ENCODE data around the gene SERINC1.

Gene SERINC1

GRCh38 chr6:122408240-122408639 is 63.4 kb downstream of the SERINC1 start:
- Histone ChIP-seq H3K27me3 (ENCODE audit: control insufficient read depth, insufficient read depth, low read length) (no peaks in the 10 kb centered on the region), H3K4me3 (ENCODE audit: low read depth, low read length) (no peak overlapping the region), H3K36me3 (ENCODE audit: control insufficient read depth, insufficient read depth, low read length) (peaks cover 4% of the 10 kb centered on the region; the same call in 1 of the 2 replicates), H3K27ac (ENCODE audit: low read depth, low read length) (no peak overlapping the region), H3K9me3 (ENCODE audit: control insufficient read depth, insufficient read depth, low read depth, low read length) (no peaks in the 10 kb centered on the region), H3K9ac (ENCODE audit: low read length) (no peak overlapping the region), H3K4me1 (ENCODE audit: control insufficient read depth, insufficient read depth, low read length) (peaks cover 10% of the 10 kb centered on the region; the same call in 1 of the 2 replicates)

DNA sequence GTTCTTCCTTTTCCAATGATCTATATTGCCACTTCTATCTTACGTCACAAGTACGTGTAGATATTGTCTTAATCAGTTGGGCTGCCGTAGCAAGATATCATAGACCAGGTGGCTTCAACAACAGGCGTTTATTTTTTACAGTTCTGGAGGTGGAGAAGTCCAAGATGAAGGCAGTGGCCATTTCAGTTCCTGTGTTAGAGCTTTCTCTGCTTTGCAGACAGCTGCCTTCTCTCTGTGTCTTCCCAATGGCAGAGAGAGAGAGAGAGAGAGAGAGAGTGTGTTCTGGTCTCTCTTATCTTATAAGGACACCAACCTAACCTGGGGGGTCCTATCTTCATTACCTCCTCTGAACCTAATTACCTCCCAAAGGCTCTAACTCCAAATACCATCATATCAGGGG is 63.9 kb downstream of the SERINC1 start:
- Histone ChIP-seq H3K4me1 (ENCODE audit: control insufficient read depth, insufficient read depth, low read length) (peaks cover 10% of the 10 kb centered on the region; the same call in 1 of the 2 replicates), H3K9ac (ENCODE audit: low read length) (no peak overlapping the region), H3K4me3 (ENCODE audit: low read depth, low read length) (no peak overlapping the region), H3K36me3 (ENCODE audit: control insufficient read depth, insufficient read depth, low read length) (peaks cover 4% of the 10 kb centered on the region; the same call in 1 of the 2 replicates), H3K27me3 (ENCODE audit: control insufficient read depth, insufficient read depth, low read length) (no peaks in the 10 kb centered on the region), H3K27ac (ENCODE audit: low read depth, low read length) (no peak overlapping the region), H3K9me3 (ENCODE audit: control insufficient read depth, insufficient read depth, low read depth, low read length) (no peaks in the 10 kb centered on the region)

DNA sequence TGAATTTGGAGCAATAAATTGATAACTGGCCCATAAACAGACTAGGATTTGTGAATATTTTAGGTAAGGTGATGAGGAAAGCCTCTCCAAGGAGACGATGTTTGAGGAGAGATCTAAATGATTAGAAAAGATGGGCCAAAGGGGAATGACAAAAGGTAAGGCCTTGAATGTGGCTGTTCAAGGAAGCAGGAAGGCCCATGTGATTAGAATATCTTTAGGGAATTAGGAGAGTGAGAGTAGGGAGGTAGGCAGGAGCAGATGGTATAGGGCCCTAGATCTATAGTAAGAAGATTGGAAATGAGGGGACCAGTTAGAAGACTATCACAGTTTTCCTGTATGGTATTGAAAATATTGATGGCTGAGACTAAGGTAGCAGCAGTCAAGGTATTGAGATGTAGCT is 65.4 kb downstream of the SERINC1 start:
- Histone ChIP-seq H3K9me3 (ENCODE audit: control insufficient read depth, insufficient read depth, low read depth, low read length) (no peaks in the 10 kb centered on the region), H3K36me3 (ENCODE audit: control insufficient read depth, insufficient read depth, low read length) (no peaks in the 10 kb centered on the region), H3K4me1 (ENCODE audit: control insufficient read depth, insufficient read depth, low read length) (peaks cover 10% of the 10 kb centered on the region; the same call in 1 of the 2 replicates), H3K27ac (ENCODE audit: low read depth, low read length) (no peak overlapping the region), H3K4me3 (ENCODE audit: low read depth, low read length) (no peak overlapping the region), H3K9ac (ENCODE audit: low read length) (no peak overlapping the region), H3K27me3 (ENCODE audit: control insufficient read depth, insufficient read depth, low read length) (peaks cover 1% of the 10 kb centered on the region; the same call in 1 of the 2 replicates)

DNA sequence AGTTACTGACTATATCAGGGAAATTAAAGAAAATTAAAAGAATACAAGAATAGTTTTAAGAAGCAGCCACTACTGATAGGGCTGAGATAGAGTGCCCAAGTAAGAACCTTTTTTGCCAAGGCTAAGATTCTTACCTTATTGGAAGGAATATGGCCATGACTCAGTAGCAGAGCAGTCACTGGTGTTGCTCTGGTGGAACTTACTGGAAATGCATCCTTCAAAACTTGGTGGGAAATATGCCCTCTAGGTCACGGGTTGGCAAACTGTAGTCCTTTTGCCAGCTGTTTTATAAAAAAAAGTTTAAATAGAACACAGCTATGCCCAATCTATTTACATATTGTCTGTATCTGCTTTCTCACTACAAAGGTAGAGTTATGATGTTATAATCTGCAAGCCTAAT is 66.2 kb downstream of the SERINC1 start:
- peaks cover 13% of the 10 kb centered on the region for H3K4me1 ChIP-seq (ENCODE audit: control insufficient read depth, insufficient read depth, low read length)
- no peak overlapping the region for H3K27ac ChIP-seq (ENCODE audit: low read depth, low read length)
- no peaks in the 10 kb centered on the region for H3K36me3 ChIP-seq (ENCODE audit: control insufficient read depth, insufficient read depth, low read length)
- no peak overlapping the region for H3K9ac ChIP-seq (ENCODE audit: low read length)
- peaks cover 9% of the 10 kb centered on the region; the same call in 1 of the 2 replicates for H3K27me3 ChIP-seq (ENCODE audit: control insufficient read depth, insufficient read depth, low read length)
- no peak overlapping the region for H3K4me3 ChIP-seq (ENCODE audit: low read depth, low read length)
- H3K9me3 ChIP-seq (ENCODE audit: control insufficient read depth, insufficient read depth, low read depth, low read length): no peaks in the 10 kb centered on the region

DNA sequence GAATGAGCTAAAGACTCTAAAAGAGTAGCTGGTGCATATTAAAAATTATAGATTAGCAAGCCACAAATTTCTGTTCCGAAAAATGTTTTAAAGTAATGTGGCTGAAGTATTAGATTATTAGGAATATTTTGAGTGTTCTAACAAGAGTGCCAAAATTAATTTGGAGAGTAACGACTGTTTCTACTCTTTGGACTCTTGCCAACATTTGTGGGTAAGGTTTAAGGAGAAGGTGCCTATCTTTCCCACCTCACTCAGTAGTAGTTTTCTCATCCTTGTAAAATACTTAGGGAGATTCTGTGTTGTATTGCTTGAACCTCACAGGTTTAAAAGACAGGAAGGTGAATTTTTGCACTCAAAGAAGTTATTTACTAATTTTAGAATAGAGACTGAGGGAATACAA is 67.2 kb downstream of the SERINC1 start:
- peaks cover 10% of the 10 kb centered on the region; the same call in 1 of the 2 replicates for H3K27me3 ChIP-seq (ENCODE audit: control insufficient read depth, insufficient read depth, low read length)
- H3K4me3 ChIP-seq (ENCODE audit: low read depth, low read length): no peak overlapping the region
- H3K27ac ChIP-seq (ENCODE audit: low read depth, low read length): no peak overlapping the region
- H3K36me3 ChIP-seq (ENCODE audit: control insufficient read depth, insufficient read depth, low read length): no peaks in the 10 kb centered on the region
- no peak overlapping the region for H3K9ac ChIP-seq (ENCODE audit: low read length)
- no peaks in the 10 kb centered on the region for H3K9me3 ChIP-seq (ENCODE audit: control insufficient read depth, insufficient read depth, low read depth, low read length)
- H3K4me1 ChIP-seq (ENCODE audit: control insufficient read depth, insufficient read depth, low read length): peaks cover 13% of the 10 kb centered on the region

- H3K4me3 ChIP-seq (ENCODE audit: low read depth, low read length): peak overlapping the region; percentile 97; the same call in 1 of the 2 replicates
- no peak overlapping the region for H3K27ac ChIP-seq (ENCODE audit: low read depth, low read length)
- no peaks in the 10 kb centered on the region for H3K9me3 ChIP-seq (ENCODE audit: control insufficient read depth, insufficient read depth, low read depth, low read length)
- H3K9ac ChIP-seq (ENCODE audit: low read length): no peak overlapping the region
- peaks cover 35% of the 10 kb centered on the region for H3K27me3 ChIP-seq (ENCODE audit: control insufficient read depth, insufficient read depth, low read length)
- peaks cover 10% of the 10 kb centered on the region for H3K4me1 ChIP-seq (ENCODE audit: control insufficient read depth, insufficient read depth, low read length)
- H3K36me3 ChIP-seq (ENCODE audit: control insufficient read depth, insufficient read depth, low read length): no peaks in the 10 kb centered on the region
These were observed 70.5 kb downstream of the SERINC1 start for GRCh38 chr6:122401104-122401503.

DNA sequence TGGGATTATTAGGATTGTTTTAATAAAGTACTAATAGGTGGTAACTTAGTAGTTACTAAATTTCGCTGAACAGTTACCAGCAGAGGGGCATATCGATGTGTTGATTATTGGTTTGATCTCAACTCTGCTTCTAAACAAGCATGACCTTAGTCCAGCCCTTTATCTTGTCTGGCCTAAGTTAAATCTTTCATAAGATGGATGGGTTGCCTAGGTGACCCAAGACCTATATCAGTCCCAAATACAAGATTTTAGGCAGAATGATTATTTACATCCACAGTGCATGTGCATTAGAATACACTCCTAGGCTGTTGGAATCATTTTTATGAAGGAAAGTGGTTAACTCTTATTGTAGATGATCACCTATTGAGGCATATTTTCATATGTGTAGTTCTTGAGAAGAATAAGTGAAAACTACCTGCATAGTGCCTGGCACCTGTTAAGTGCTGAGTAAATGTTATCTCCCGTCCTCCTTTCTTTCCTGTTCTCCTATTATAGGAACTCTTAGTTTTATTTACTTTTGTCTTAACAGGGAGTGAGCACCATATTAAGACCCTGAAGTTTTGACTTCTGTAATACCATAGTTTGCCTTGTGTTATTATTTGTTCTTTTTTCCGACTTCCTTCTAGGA is 71.0 kb downstream of the SERINC1 start:
- Histone ChIP-seq H3K27ac (ENCODE audit: low read depth, low read length) (no peak overlapping the region), H3K9ac (ENCODE audit: low read length) (peak overlapping the region; percentile 97), H3K4me3 (ENCODE audit: low read depth, low read length) (peak overlapping the region; percentile 97), H3K36me3 (ENCODE audit: control insufficient read depth, insufficient read depth, low read length) (no peaks in the 10 kb centered on the region), H3K9me3 (ENCODE audit: control insufficient read depth, insufficient read depth, low read depth, low read length) (no peaks in the 10 kb centered on the region), H3K27me3 (ENCODE audit: control insufficient read depth, insufficient read depth, low read length) (peaks cover 40% of the 10 kb centered on the region), H3K4me1 (ENCODE audit: control insufficient read depth, insufficient read depth, low read length) (peaks cover 5% of the 10 kb centered on the region)

- Histone ChIP-seq H3K36me3 (ENCODE audit: control insufficient read depth, insufficient read depth, low read length) (no peaks in the 10 kb centered on the region), H3K27ac (ENCODE audit: low read depth, low read length) (peak overlapping the region; percentile 73; the same call in 1 of the 2 replicates), H3K27me3 (ENCODE audit: control insufficient read depth, insufficient read depth, low read length) (peaks cover 45% of the 10 kb centered on the region), H3K4me1 (ENCODE audit: control insufficient read depth, insufficient read depth, low read length) (peaks cover 3% of the 10 kb centered on the region; the same call in 1 of the 2 replicates), H3K9me3 (ENCODE audit: control insufficient read depth, insufficient read depth, low read depth, low read length) (no peaks in the 10 kb centered on the region), H3K4me3 (ENCODE audit: low read depth, low read length) (peak overlapping the region; percentile 97), H3K9ac (ENCODE audit: low read length) (peak overlapping the region; percentile 97)
These were observed 71.5 kb downstream of the SERINC1 start for GRCh38 chr6:122400121-122400450.

GRCh38 chr6:122399348-122400120 is 72.1 kb downstream of the SERINC1 start, which contains the start of gene HSF2:
Gene HSF2, plus strand, starts transcription at chr6:122399652. Its CDS starts 86 bp downstream, at chr6:122399738.
- Histone ChIP-seq H3K9me3 (ENCODE audit: control insufficient read depth, insufficient read depth, low read depth, low read length) (no peaks in the 10 kb centered on the region), H3K27me3 (ENCODE audit: control insufficient read depth, insufficient read depth, low read length) (peaks cover 50% of the 10 kb centered on the region), H3K36me3 (ENCODE audit: control insufficient read depth, insufficient read depth, low read length) (no peaks in the 10 kb centered on the region), H3K4me1 (ENCODE audit: control insufficient read depth, insufficient read depth, low read length) (peaks cover 3% of the 10 kb centered on the region; the same call in 1 of the 2 replicates), H3K4me3 (ENCODE audit: low read depth, low read length) (peak within 1 kb of the TSS; percentile 97), H3K9ac (ENCODE audit: low read length) (peak within 1 kb of the TSS; percentile 97), H3K27ac (ENCODE audit: low read depth, low read length) (peak within 1 kb of the TSS; percentile 73; the same call in 1 of the 2 replicates)

- H3K9me3 ChIP-seq (ENCODE audit: control insufficient read depth, insufficient read depth, low read depth, low read length): no peaks in the 10 kb centered on the region
- H3K9ac ChIP-seq (ENCODE audit: low read length): no peak overlapping the region
- peaks cover 56% of the 10 kb centered on the region for H3K27me3 ChIP-seq (ENCODE audit: control insufficient read depth, insufficient read depth, low read length)
- H3K4me3 ChIP-seq (ENCODE audit: low read depth, low read length): peak overlapping the region; percentile 35
- peaks cover 3% of the 10 kb centered on the region; the same call in 1 of the 2 replicates for H3K4me1 ChIP-seq (ENCODE audit: control insufficient read depth, insufficient read depth, low read length)
- no peaks in the 10 kb centered on the region for H3K36me3 ChIP-seq (ENCODE audit: control insufficient read depth, insufficient read depth, low read length)
- no peak overlapping the region for H3K27ac ChIP-seq (ENCODE audit: low read depth, low read length)
These were observed 72.6 kb downstream of the SERINC1 start for GRCh38 chr6:122399055-122399347.

- Histone ChIP-seq H3K27me3 (ENCODE audit: control insufficient read depth, insufficient read depth, low read length) (peaks cover 94% of the 10 kb centered on the region), H3K9ac (ENCODE audit: low read length) (no peak overlapping the region), H3K9me3 (ENCODE audit: control insufficient read depth, insufficient read depth, low read depth, low read length) (no peaks in the 10 kb centered on the region), H3K27ac (ENCODE audit: low read depth, low read length) (no peak overlapping the region), H3K4me1 (ENCODE audit: control insufficient read depth, insufficient read depth, low read length) (no peaks in the 10 kb centered on the region), H3K36me3 (ENCODE audit: control insufficient read depth, insufficient read depth, low read length) (no peaks in the 10 kb centered on the region), H3K4me3 (ENCODE audit: low read depth, low read length) (no peak overlapping the region)
These were observed 77.6 kb downstream of the SERINC1 start for GRCh38 chr6:122394016-122394415.
